ENCODE measurements around the gene ELN. TPM values are rescaled to one million over a fixed set of nuclear protein-coding genes. Genes with fewer than 3 reads are reported as not detected.

The ELN gene
- total RNA-seq, 4 donors from 2014 or later, result 4.1 to 427 (median 92.4) TPM

GRCh38 chr7:74087791-74088453, 59.9 kb downstream of the ELN start:
- TF ChIP-seq POLR2A (IDR thresholded peaks at IDR 0.05) (no peak), CTCF (IDR thresholded peaks at IDR 0.05) (no peak)
- H3K27ac ChIP-seq, result no peak overlapping the region
- no peak for DNase-seq
- no peak overlapping the region for H3K4me3 ChIP-seq
- intact Hi-C loops (cut with DNase I; ENCODE audit: low total_unique reads), result no loop called here
- no peaks in the 10 kb centered on the region for H3K9me3 ChIP-seq
- peaks cover 0 to 8% of the 10 kb centered on the region in 2 donors for H3K4me1 ChIP-seq
- no peaks in the 10 kb centered on the region for H3K36me3 ChIP-seq
- H3K27me3 ChIP-seq, result no peaks in the 10 kb centered on the region

GRCh38 chr7:74092321-74092963, 64.5 kb downstream of the ELN start:
- no peak for DNase-seq
- Histone ChIP-seq H3K9me3 (no peaks in the 10 kb centered on the region), H3K36me3 (no peaks in the 10 kb centered on the region), H3K27me3 (no peaks in the 10 kb centered on the region), H3K27ac (peak overlapping the region; percentile 32 to 60), H3K4me3 (no peak overlapping the region), H3K4me1 (peaks cover 0 to 6% of the 10 kb centered on the region in 2 donors)
- TF ChIP-seq CTCF (IDR thresholded peaks at IDR 0.05) (no peak), POLR2A (IDR thresholded peaks at IDR 0.05) (no peak)
- intact Hi-C loops (cut with DNase I; ENCODE audit: low total_unique reads), result no loop called here

- intact Hi-C loops (cut with DNase I; ENCODE audit: low total_unique reads), result no loop called here
- no peak for TF ChIP-seq CTCF (IDR thresholded peaks at IDR 0.05)
- TF ChIP-seq POLR2A (IDR thresholded peaks at IDR 0.05), result no peak
- Histone ChIP-seq H3K36me3 (no peaks in the 10 kb centered on the region), H3K4me1 (peaks cover 0 to 6% of the 10 kb centered on the region in 2 donors), H3K4me3 (no peak overlapping the region), H3K27ac (peak overlapping the region; percentile 32 to 60), H3K9me3 (no peaks in the 10 kb centered on the region), H3K27me3 (no peaks in the 10 kb centered on the region)
- DNase-seq, result peak; percentile 42 to 48
Observed at GRCh38 chr7:74092964-74093471, 65.0 kb downstream of the ELN start.

GRCh38 chr7:74093671-74094223, 65.8 kb downstream of the ELN start:
- Histone ChIP-seq H3K27ac (peak overlapping the region; percentile 32 to 60), H3K4me1 (peaks cover 0 to 6% of the 10 kb centered on the region in 2 donors), H3K4me3 (peak overlapping the region in 1 of 2 donors; percentile 17), H3K36me3 (no peaks in the 10 kb centered on the region), H3K9me3 (no peaks in the 10 kb centered on the region), H3K27me3 (no peaks in the 10 kb centered on the region)
- peak; percentile 29 to 30 for DNase-seq
- TF ChIP-seq CTCF (IDR thresholded peaks at IDR 0.05) (no peak), POLR2A (IDR thresholded peaks at IDR 0.05) (no peak)
- intact Hi-C loops (cut with DNase I; ENCODE audit: low total_unique reads), result no loop called here
